Endothelial cell of umbilical vein (primary cell): Measurements from ENCODE around the gene NRROS. TPM values are rescaled to one million over a fixed set of nuclear protein-coding genes. Genes with fewer than 3 reads are reported as not detected.

Source experiments
- BruUV-seq: library from RNA; stranded (reverse); fragments of 400-500 nt; replicated peaks from 2 replicates; lab custom pipeline; 2021; lab: Mats Ljungman, UMichigan
- CTCF ChIA-PET: fragments of 300-600, 350-600 bp; sonication (Branson Sonifier 250); formaldehyde crosslinking; loops from one replicate; lab custom pipeline; 2021; ENCODE audit warnings: antibody characterized with exemption, inconsistent platforms; lab: Charles Lee
- POLR2A ChIA-PET: fragments of 300-600, 350-600 bp; sonication (Branson Sonifier 250); formaldehyde crosslinking; loops from one replicate; lab custom pipeline; 2021; ENCODE audit warnings: antibody characterized with exemption, inconsistent platforms; lab: Charles Lee
- DNase-seq: peaks from one replicate; pipeline ENCODE4 v3.0.0-alpha.2; 2011; ENCODE audit warnings: low read depth, low spot score
- FAIRE-seq: peaks from 2 replicates; lab custom pipeline; 2011; peaks lifted over from hg19 to GRCh38; lab: Jason Lieb, UNC
- H2AFZ ChIP-seq: 2 replicates; pipeline ENCODE4 v1.6.0; 2012; ENCODE audit warnings: low read depth, low read length, control low read depth, inconsistent platforms
- H3K27ac ChIP-seq: 2 replicates; pipeline ENCODE4 v1.5.1; 2011; ENCODE audit warnings: low read depth, mild to moderate bottlenecking, control low read depth, low read length, moderate library complexity; ENCODE audit not compliant: insufficient read depth
- H3K27me3 ChIP-seq, 2 experiments: 2 replicates each; pipeline versions ENCODE4 v1.6.0 to v1.6.1; 2011; ENCODE audit warnings: low read length in 2 of 2, mixed read lengths in 1 of 2; ENCODE audit not compliant: control insufficient read depth in 2 of 2, insufficient read depth in 2 of 2
- H3K36me3 ChIP-seq, 2 experiments: 2 replicates in 1 of 2; 3 replicates in 1 of 2; pipeline ENCODE4 v1.5.1; 2011; ENCODE audit warnings: low read length in 2 of 2, mild to moderate bottlenecking in 1 of 2, moderate library complexity in 1 of 2; ENCODE audit not compliant: control insufficient read depth in 2 of 2, insufficient read depth in 2 of 2; ENCODE audit errors: extremely low read depth in 1 of 2
- H3K4me1 ChIP-seq: 3 replicates; pipeline ENCODE4 v1.5.1; 2011; ENCODE audit warnings: mild to moderate bottlenecking, low read length; ENCODE audit not compliant: control insufficient read depth, insufficient read depth; ENCODE audit errors: extremely low read depth
- H3K4me2 ChIP-seq: 2 replicates; pipeline ENCODE4 v1.6.1; 2011; ENCODE audit warnings: low read length, control low read depth, mixed read lengths; ENCODE audit not compliant: insufficient read depth
- H3K4me3 ChIP-seq, 3 experiments: fragments of 200-600 bp in 1 of 3; sonication (generic), shearing (Covaris generic) in 1 of 3; replicated peaks in 1 of 3; 2 replicates each; pipeline ENCODE4 v1.5.1; 2011 to 2016; ENCODE audit warnings: control low read depth in 3 of 3, low read length in 3 of 3, mild to moderate bottlenecking in 2 of 3, inconsistent platforms in 1 of 3, low read depth in 1 of 3, moderate library complexity in 1 of 3; ENCODE audit not compliant: insufficient read depth in 1 of 3
- H3K79me2 ChIP-seq: 2 replicates; pipeline ENCODE4 v1.6.0; 2012; ENCODE audit warnings: low read length, inconsistent platforms; ENCODE audit not compliant: control insufficient read depth, insufficient read depth
- H3K9ac ChIP-seq: replicated peaks from 2 replicates; pipeline ENCODE3; 2011; ENCODE audit warnings: low read length, control low read depth; ENCODE audit not compliant: insufficient read depth; ENCODE audit errors: extremely low read depth
- H3K9me1 ChIP-seq: replicated peaks from 3 replicates; pipeline ENCODE4 v1.6.0; 2011; ENCODE audit warnings: mild to moderate bottlenecking, low read length; ENCODE audit not compliant: control insufficient read depth, insufficient read depth; ENCODE audit errors: extremely low read depth
- H3K9me3 ChIP-seq: replicated peaks from 2 replicates; pipeline ENCODE4 v1.5.1; 2012; ENCODE audit warnings: low read length, inconsistent platforms; ENCODE audit not compliant: control insufficient read depth, insufficient read depth
- H4K20me1 ChIP-seq: replicated peaks from 2 replicates; pipeline ENCODE3; 2011; ENCODE audit warnings: mild to moderate bottlenecking, low read length; ENCODE audit not compliant: control insufficient read depth, insufficient read depth; ENCODE audit errors: extremely low read depth
- FOS ChIP-seq: IDR thresholded peaks from 2 replicates; pipeline ENCODE4 v1.6.1; 2011; ENCODE audit warnings: mild to moderate bottlenecking, low read length, moderate library complexity, borderline replicate concordance; ENCODE audit not compliant: insufficient read depth
- GATA2 ChIP-seq: IDR thresholded peaks from 2 replicates; pipeline ENCODE4 v1.7.0; 2011; ENCODE audit warnings: low read depth, mild to moderate bottlenecking, moderate library complexity, mixed read lengths, low read length; ENCODE audit not compliant: insufficient read length, insufficient read depth
- JUN ChIP-seq: IDR thresholded peaks from 2 replicates; pipeline ENCODE4 v1.6.1; 2011; ENCODE audit warnings: borderline replicate concordance, low read depth; ENCODE audit not compliant: insufficient read length, insufficient read depth
- MAX ChIP-seq: IDR thresholded peaks from 2 replicates; pipeline ENCODE4 v1.6.1; 2011; ENCODE audit not compliant: insufficient read depth, insufficient read length
- MYC ChIP-seq: IDR thresholded peaks from one replicate; pipeline ENCODE4 v1.6.1; 2011; ENCODE audit warnings: mild to moderate bottlenecking, low read depth, low read length
- POLR2A ChIP-seq: IDR thresholded peaks from 2 replicates; pipeline ENCODE4 v1.6.1; 2012; ENCODE audit warnings: low read depth, mild to moderate bottlenecking, control low read depth, low read length
- POLR2AphosphoS5 ChIP-seq: IDR thresholded peaks from 2 replicates; pipeline ENCODE4 v1.6.1; 2012; ENCODE audit warnings: low read depth, mild to moderate bottlenecking, control low read depth, low read length, moderate library complexity; ENCODE audit not compliant: insufficient read depth
- dilution Hi-C: fragments of 300-500 bp; cut with MboI; formaldehyde crosslinking; loops from one replicate; pipeline ENCODE4 v1.15.0; 2019; ENCODE audit warnings: low sequenced_read_pairs; ENCODE audit not compliant: extremely low pct_ligation_motif_present
- intact Hi-C: fragments of 100-400 bp; cut with micrococcal nuclease; formaldehyde crosslinking; loops from one replicate; pipeline ENCODE4 v1.10.0; 2022
- polyA plus RNA-seq, 4 experiments: library from polyadenylated mRNA; depleted of rRNA in 3 of 4; stranded (reverse) in 3 of 4; unstranded in 1 of 4; fragments of >200 nt; gene quantifications; 2 replicates each; pipeline versions ENCODE4 v1.2.1 to v1.2.3, GENCODE V29; 2011 to 2012; ENCODE audit warnings: missing spikeins in 1 of 4
- total RNA-seq: library from RNA; stranded (reverse); gene quantifications from 2 replicates; pipeline ENCODE4 v1.2.3, GENCODE V29; 2021
- TF ChIP-seq, protein P1 (sequence below), 2 donors: IDR thresholded peaks; 1 replicate in 1 of 2; 2 replicates in 1 of 2; pipeline ENCODE4 v1.5.1; 2011; ENCODE audit warnings: low read length in 2 of 2, mild to moderate bottlenecking in 2 of 2, moderate library complexity in 2 of 2, control low read depth in 1 of 2, inconsistent platforms in 1 of 2, low read depth in 1 of 2; ENCODE audit not compliant: insufficient read depth in 1 of 2; ENCODE audit errors: extremely low read depth in 1 of 2

Gene NRROS
- total and polyA plus RNA-seq, 2 donors (not counting 3 experiments of a cell fraction or from before 2014, with no cell fraction given): 8.1 to 15.6 TPM

- no peak overlapping the region for H3K9ac ChIP-seq
- dilution Hi-C loops: no loop called here
- no peaks in the 10 kb centered on the region for H3K9me1 ChIP-seq
- no peaks in the 10 kb centered on the region for H3K36me3 ChIP-seq
- BruUV-seq: no TSS peak
- no peak overlapping the region for H3K27ac ChIP-seq
- H3K27me3 ChIP-seq: peaks cover 0 to 6% of the 10 kb centered on the region in 2 experiments
- intact Hi-C loops: no loop called here
- no peak overlapping the region for H3K4me2 ChIP-seq
- peak; percentile 33 for FAIRE-seq
- TF ChIP-seq, protein P1, sequence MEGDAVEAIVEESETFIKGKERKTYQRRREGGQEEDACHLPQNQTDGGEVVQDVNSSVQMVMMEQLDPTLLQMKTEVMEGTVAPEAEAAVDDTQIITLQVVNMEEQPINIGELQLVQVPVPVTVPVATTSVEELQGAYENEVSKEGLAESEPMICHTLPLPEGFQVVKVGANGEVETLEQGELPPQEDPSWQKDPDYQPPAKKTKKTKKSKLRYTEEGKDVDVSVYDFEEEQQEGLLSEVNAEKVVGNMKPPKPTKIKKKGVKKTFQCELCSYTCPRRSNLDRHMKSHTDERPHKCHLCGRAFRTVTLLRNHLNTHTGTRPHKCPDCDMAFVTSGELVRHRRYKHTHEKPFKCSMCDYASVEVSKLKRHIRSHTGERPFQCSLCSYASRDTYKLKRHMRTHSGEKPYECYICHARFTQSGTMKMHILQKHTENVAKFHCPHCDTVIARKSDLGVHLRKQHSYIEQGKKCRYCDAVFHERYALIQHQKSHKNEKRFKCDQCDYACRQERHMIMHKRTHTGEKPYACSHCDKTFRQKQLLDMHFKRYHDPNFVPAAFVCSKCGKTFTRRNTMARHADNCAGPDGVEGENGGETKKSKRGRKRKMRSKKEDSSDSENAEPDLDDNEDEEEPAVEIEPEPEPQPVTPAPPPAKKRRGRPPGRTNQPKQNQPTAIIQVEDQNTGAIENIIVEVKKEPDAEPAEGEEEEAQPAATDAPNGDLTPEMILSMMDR (IDR thresholded peaks at IDR 0.05; ENCODE audit: extremely low read depth in 1 of 2, insufficient read depth in 1 of 2, low read depth in 1 of 2, low read length in 2 of 2): no peak
- TF ChIP-seq FOS: no peak
- TF ChIP-seq JUN: no peak
- no peak for TF ChIP-seq POLR2AphosphoS5
- no peak for TF ChIP-seq POLR2A
- no peak for TF ChIP-seq GATA2
- no peak for TF ChIP-seq MYC
- no peak for TF ChIP-seq MAX
- POLR2A ChIA-PET: no interaction called here
- H3K4me1 ChIP-seq: no peaks in the 10 kb centered on the region
- no peak overlapping the region for H2AFZ ChIP-seq
- no peaks in the 10 kb centered on the region for H3K9me3 ChIP-seq
- no peak for DNase-seq
- H4K20me1 ChIP-seq: no peaks in the 10 kb centered on the region
- CTCF ChIA-PET: no interaction called here
- no peak overlapping the region for H3K4me3 ChIP-seq
- no peaks in the 10 kb centered on the region for H3K79me2 ChIP-seq
Observed at GRCh38 chr3:196602673-196603072, 36.8 kb upstream of the NRROS start.
